H4 (cell line): Measurements from ENCODE around the gene PCNX1. TPM values are rescaled to one million over a fixed set of nuclear protein-coding genes. Genes with fewer than 3 reads are reported as not detected.
"Not testable (repeated sequence)": the region's sequence is repeated elsewhere in the genome, so short reads cannot be mapped to it uniquely, and the experiment has no call there.

Source experiments
- DNase-seq: peaks from one replicate; pipeline ENCODE4 v3.0.0-alpha.2; 2015; ENCODE audit warnings: low spot score
- total RNA-seq: library from RNA; depleted of rRNA; stranded (reverse); fragments of >200 nt; shearing (Covaris generic); gene quantifications from 2 replicates; pipeline ENCODE4 v1.2.3, GENCODE V29; 2014; rRNA removed

The PCNX1 gene
- total RNA-seq = 18.5 and 22.2 TPM in 2 replicates

DNA sequence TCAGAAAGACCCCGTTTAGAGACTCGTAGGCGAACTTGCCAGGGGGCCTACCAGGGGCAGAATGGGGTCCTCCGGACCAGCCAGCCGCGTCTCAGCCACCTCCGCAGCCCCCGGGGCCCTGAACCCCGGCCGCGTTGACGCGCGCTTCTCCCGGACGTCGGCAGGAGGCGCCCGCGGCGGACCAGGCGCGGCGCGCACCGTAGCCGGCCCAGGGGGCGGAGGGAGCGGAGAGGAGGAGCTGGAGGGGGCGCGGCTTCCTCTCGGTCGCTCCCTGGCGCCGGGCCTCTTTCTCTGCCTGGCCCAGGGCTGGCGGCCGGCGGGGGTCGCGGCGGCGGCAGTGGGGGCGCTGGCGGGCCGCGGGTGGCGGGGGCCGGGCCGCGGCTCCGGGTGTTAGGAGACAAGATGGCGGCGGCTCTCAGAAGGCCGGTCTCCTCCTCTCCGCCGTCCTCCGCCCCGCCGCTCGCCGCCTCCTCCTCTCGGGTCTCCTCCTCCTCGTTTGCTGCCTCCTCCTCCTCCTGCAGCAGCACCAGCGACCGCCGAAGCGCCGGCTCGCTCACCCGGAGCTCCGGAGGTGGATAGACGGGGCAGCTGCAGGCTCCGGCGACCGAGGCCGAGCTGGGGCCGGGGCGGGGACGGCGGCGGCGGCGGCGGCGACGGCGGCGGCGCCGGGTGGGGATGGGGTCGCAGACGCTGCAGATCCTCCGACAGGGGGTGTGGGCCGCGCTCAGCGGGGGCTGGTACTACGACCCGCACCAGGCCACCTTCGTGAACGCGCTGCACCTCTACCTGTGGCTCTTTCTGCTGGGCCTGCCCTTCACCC, at the start of gene PCNX1:
Gene PCNX1 (plus strand): TSS at position 284 of the 820 bp plus-strand sequence. CDS start 392 bp downstream, at position 676.
- peak; percentile 69 for DNase-seq

DNA sequence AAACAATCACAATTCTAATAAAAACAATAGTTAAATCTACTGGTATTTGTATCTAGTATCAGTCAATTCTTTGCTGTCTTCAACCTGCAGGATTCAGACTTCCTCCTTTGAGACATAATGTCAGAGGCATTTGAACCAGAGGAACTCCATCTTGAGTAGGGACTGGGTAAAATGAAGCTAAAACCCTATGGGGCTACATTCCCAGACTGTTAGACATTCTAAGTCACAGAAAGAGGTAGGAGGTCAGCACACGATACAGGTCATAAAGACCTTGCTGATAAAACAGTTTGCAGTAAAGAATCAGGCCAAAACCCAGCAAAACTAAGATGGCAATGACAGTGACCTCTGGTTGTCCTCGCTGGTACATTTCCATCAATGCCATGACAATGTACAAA, 49.8 kb upstream of the PCNX1 start:
- DNase-seq = no peak

DNA sequence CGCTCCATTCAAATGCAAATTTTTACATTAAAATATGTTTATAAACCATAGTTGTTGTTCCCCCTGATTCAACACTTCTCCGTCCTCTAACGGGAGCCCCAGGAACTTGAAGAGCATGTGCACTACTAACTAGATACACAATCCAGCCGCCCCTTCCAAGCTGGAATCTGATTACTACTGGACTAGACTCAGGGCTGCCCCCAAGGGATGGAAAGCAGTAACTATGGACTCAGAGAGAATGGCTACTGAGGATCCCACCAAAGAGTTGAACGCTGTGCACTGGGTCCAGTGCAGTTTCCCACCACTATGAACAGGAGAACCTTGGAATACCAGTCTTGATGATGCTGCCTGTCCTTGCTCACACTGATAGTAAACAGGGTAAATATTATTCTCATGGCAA, 48.6 kb upstream of the PCNX1 start:
- no peak for DNase-seq

DNA sequence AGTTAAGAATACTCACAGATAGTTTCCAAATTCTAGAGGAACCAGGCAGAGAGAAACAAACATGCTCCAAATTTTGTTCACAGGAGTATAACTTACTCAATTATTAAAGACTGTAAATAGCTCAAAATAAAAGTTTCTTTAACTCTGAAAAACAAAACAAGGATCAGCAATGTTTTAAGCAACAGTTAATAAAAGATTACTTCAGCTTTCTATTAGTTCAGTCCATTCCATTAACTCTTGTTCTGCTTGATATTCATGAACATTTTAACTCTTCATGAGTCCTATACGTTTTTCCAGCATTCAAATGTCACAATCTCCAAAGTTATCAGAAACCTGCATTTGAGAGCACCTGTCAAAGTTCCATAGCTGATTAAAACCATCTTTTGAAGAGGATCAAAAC, 40.3 kb upstream of the PCNX1 start:
- not testable (repeated sequence) for DNase-seq

DNA sequence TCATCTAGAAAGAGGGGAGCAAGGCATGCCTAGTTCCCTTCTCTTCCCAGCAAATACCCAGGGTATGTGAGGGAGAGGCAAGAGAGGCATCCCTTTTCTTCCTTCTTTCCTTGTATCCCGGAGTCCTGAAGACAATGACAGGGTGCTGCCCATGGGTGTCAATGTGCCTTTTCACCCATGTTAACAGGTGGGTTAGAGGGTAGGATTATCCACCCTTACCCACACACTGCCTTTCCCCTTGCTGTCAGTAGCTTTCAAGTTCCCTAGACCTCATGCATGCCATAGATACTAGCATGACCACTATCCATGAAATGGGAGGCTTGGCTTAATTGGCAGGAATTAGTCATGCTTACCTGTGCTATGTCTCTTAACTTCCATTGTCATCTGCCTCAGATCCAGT, 36.3 kb upstream of the PCNX1 start:
- no peak for DNase-seq

DNA sequence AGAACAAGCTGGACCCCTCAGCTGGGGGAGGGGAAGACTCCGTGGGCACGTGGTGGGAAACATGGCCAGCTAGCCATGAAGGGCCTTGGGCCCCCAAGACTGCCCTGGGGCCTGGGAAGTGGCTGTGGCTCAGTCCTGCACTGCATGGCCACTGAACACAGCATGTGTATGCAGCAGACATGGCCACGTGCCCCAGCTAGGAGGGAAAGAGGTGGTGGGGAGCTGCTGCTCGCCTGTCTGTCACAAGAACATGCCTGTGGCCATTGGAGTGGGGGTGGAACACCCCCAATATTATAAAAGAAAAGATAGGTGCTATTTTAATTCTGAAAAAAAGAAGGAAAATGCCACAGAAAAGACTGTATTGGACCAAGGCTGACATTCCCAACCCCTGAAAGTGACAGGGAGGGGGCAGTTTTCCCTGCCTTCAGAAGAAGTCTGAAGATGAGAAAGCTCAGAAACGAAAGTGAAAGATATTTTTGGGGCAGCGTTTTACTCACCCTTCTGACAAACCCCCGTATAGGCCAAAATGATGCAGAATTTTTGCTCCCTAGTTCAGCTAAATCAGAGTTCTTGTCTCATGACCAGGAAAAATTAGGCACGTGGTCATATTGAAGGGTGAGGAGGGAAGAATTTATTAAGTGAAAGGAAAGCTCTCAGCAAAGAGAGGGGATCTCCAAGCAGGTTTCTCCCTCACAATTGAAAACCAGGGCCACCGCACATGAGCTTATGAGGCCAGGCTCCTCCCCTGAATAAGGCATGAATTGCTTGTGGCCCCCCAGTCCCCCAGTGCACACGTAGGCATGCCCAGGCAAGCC, 35.2 kb upstream of the PCNX1 start:
- DNase-seq = no peak

DNA sequence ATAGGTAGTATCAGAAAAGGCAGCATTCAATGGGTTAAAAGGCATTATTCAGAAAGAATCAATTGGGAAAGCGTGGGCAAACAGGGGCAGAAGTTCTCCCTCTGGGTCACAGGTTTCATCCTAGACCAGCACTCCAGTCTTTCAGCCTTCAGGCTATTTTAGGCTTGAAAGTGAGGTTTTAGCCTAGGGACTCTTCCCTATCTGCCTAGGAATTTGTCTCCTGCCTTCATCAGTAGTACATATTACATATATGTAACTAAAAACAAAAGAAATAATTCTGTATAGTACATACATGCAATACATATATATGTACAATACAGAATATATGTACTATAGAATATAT, 34.6 kb upstream of the PCNX1 start:
- no peak for DNase-seq

DNA sequence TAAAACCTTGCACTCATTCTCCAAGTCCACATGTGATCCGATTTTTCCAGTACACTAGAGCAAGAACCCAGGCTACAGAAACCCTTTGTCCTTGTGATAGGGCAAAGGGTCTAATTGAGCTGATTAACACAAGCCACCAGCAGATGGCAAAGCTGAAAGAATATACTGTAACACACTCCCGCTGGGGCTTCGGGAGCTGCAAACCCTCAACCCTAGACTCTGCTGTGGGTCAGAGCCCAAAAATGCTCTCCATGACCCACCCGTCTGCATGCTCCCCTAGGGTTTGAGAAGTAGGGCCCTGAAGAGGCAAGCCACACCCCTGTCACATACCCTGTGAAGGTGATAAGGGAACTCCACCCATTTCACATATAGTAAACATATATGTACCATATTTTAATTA, 33.6 kb upstream of the PCNX1 start:
- DNase-seq = no peak

DNA sequence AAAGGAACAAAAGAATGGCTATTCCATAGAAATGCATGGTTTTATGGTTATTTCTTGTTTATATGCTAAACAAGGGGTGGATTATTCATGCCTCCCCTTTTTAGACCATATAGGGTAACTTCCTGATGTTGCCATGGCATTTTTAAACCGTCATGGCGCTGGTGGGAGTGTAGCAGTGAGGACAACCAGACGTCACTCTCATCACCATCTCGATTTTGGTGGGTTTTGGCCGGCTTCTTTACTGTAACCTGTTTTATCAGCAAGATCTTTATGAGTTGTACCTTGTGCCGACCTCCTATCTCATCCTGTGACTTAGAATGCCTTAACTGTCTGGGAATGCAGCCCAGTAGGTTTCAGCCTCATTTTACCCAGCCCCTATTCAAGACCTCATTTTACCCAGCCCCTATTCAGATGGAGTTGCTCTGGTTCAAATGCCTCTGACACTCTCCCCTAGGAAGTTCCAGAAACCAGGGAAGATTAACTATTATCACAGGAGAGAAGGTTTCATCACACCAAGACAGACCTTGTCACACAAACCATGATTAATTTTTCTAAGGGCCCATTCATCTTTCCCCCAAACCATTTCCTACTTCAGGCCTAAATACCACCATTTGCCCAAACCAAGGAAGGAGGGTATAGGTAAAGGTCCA, 31.3 kb upstream of the PCNX1 start:
- DNase-seq = not testable (repeated sequence)

DNA sequence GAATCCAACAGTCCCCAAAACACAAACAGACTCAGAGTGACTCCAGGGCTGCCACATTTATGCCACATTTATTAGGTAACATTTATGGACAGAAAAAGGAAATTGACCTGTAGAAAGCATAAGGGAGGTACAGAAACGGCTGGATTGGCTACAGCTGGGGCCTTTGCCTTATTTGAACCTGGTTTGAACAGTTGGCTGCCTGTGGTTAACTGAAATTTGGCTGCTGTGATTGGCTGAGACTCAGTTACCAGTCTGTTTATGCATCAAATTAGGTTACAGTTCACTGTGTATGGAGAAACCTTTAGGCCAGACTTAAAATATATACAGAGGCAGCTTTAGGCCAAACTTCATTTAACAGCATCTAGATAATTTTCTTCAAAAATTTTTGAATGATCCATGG, 27.8 kb upstream of the PCNX1 start:
- DNase-seq = no peak

DNA sequence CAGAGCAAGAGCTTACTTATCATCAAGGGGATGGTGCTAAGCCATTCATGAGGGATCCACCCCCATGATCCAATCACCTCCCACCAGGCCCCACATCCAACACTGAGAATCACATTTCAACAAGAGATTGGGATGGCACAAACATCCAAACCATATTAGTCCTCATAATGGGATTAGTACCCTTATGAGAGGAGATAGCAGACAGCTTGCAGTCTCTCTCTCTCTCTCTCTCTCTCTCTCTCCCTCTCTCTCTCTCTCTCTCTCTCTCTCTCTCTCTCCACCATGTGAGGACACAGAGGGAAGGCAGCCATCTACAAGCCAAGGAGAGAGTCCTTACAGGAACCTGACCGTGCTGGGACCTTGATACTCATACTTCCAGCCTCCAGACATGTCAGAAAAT, 26.4 kb upstream of the PCNX1 start:
- not testable (repeated sequence) for DNase-seq

DNA sequence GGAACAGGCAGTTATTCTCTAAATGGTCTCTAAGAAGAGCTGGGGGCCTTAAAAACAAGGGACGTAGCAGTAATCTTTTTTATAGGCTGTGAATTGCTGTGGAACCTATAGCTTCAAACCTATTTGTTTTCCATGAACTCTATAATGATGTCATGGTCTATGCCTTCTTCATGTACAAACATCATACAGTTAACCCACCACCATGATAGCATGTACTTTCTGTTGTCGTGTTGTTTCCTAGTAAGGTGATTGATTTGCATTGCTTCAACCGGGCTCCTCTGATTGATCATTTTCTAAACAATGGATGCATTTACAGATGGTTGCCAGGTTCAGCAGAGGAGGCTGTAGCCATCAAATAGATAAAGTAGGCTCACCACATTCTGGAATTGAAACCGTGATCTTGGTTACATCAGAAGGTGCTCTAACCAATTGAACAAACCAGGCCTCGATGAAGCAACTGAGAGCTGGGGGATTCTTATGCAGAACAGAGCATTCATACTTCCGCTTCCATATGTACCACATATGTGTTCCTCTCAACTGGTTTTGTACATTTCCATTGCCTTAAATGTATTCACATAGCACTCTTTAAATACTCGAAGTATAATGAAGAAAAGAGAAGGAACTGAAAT, 25.6 kb upstream of the PCNX1 start:
- no peak for DNase-seq

DNA sequence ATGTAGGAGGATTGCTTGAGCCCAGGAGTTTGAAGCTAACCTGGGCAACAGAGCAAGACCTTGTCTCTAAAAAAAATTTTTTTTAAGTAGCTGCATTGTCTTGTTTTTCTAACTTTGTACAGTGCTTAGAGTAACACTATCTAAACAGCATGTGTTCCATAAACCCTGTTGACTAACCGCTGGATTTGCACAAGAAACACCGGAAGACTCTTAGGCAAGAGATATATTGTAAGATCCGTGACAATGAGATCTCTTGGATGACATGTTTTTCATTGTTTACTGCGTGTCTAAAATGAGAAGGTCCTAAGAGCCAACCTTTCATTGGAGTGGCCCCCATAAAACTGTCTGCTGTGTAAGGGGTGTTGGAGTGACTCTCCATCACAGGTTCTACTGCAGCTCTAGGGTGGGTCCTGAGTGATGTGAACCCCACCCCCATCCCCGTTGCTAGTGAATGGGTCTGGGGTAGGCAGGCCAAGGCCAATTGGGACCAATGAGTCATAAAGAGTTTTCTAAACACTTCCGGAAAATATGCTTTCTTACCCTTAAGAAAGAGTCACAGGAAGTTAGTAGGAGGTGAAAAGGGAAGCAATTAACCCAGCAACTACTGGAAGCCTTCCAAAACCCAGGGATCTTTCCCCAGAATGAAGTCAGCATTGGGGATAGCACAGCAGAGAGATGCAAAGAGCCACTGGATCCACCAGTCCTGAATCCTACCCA, 24.3 kb upstream of the PCNX1 start:
- peak; percentile 66 for DNase-seq

DNA sequence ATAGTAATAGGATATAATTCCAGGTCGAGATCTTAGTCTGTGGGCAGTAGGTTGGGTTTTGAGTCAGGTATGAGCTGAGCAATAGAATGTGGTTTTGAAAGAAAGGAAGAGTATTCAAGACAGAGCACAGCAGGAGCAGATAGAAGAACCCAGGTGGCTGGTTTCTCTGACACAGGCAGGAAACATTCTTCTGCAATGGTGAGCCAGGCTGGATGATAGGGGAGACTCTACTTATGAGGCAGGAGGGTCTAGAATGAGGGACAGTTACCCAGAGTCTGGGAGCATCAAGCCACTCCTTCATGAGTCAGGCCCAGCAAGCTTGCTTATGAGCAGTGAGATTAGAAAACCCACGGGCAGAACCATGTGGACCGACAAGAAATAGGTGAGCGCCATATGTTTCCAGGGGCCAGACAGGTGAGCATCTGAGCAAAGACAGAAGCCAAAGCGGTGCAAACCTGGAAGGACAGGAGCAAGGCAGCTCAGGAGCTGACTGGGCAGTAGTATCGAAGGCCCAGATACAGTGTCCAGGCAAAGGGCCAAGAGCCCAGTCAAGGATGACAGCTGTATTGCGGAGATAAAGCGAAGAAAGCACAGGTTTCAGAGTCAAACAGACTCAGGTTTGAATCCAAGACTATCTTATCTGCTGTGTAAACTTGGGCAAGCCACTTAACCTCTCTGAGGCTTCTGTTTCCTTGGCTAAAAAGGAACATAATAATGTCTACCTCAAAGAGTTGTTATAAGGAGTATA, 22.5 kb upstream of the PCNX1 start:
- DNase-seq = no peak

DNA sequence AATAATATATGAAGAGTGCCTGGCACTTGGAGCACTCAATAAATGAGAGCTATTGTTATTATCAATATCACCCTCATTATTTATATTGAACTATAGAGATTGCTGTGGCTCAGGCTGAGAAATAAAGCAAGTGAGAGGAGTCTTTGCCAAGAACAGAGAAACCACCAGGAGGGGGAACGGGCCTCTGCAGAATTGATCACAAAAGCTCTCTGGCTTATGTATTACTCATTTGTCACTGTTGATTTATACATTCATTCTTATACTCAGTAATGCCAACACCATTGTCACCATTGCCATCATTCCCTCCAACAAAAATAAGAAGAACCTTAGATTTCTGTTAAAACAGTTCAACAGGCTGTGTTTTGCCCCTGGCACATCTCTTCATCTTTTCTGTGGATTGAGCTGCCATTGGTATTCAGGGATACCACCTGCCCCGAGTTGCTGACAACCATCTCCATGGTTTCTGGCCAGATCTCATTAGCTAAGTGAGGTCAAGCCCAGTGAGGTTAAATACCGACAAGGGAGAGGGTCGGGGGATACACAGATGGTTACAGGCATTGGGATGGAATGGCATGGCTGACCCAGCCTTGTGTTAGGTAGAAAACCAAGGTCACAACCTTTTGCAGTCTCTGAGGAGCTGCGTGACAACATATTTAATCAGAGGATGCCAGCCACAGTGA, 21.8 kb upstream of the PCNX1 start:
- no peak for DNase-seq

DNA sequence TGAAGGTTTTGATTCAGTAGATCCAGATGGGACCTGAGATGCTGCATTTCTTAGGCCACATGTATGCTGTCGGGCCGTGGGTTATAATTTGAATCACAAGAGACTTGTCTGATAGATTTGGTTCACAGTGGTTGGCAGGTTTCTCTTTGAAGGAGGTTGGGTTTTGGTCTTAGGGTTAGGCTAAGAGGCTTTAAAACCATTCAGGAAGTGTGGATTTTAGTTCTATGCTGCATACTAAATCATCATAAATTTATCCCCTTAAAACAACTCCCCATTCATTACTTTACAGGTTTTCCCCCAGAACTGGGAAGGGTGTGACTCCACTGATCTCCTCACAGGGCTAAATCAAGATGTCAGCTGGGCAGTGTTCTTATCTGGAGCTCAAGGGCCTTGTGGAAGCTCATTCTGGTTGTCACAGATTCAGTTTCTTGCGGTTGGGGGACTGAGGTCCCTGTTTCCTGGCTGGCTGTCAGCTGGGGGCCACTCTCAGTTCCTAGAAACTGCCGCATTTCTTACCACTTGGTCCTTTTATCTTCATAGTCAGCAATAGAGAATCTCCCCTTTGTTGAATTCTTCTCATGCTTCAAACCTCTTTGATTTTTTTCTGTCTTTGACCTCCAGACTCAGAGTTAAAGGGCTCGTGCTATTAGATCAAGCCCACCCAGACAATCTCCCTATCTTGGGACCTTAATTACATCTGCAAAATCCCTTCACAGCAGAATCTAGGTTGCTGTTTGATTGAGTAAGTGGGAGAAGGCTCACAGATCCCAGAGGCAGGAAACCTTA, 20.6 kb upstream of the PCNX1 start:
- no peak for DNase-seq

DNA sequence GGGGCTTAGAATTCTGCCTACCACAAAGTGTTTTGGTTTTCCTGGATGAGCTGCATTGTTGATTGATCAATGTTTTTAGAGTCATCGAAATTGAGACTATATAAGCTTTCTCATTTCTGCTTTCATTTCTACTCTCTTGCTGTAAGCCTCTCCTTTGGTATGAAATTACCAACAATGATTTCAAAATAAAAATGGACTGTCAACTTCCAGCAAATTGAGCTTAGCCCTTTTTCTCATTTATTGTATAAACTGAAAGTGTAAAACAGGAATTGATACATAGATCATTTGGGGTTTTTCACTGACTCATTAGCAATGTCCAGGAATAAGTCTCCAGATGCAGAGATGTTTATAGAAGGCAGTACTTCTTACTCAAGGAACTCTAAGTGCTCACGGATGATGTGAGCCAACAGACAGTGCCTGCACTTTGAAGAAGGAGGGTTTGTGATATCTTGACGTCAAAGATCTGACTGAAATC, 20.0 kb upstream of the PCNX1 start:
- DNase-seq = no peak

DNA sequence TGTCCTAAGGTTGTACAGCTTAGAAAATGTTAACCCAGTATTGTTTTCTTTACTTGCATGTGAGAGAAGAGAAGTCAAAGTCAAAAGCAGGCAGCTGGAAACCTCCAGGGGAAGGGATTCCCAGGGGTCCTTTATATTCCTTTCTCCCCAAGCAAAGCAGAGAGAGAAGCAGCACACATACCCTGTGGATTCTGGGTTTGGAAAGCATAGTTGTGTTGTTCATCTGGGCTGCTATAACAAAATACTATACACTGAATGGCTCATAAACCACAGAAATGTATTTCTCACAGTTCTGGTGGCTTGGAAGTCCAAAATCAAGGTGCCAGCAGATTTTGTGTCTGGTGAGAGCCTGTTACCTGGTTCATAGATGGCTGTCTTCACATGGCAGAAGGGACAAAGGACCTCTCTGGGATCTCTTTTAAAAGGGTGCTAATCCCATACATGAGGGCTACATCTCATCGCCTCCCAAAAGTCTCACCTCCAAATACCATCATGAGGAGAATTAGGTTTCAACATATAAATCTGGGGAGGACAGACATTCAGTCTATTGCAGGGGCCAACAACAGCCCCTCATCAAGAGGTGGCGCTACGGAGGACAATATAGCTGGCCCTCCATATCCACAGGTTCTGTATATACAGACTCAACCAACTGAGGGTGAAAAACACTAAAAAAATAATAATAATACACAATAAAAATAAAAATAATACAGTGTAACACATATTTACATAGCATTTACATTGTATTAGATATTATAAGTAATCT, 19.3 kb upstream of the PCNX1 start:
- DNase-seq = no peak
